Left lobe of liver (tissue), 2 donors: ENCODE results near the gene VAT1. TPM values are rescaled to one million over a fixed set of nuclear protein-coding genes. Genes with fewer than 3 reads are reported as not detected.
"Not testable (repeated sequence)": the region's sequence is repeated elsewhere in the genome, so short reads cannot be mapped to it uniquely, and the experiment has no call there.

ENCODE experiments used
- ATAC-seq: fragments of 200-7000 bp; cut with Tn5 transposase; one replicate; pipeline ENCODE4 v1.9.1; 2020; ENCODE audit warnings: mild to moderate bottlenecking, moderate library complexity
- DNase-seq: peaks from one replicate; pipeline ENCODE4 v3.0.0-alpha.2; 2020; ENCODE audit warnings: low spot score
- total RNA-seq: library from RNA; stranded (reverse); gene quantifications from one replicate; pipeline ENCODE4 v1.2.1, GENCODE V29; 2021
- donor health status: DM: no; HTN: no; CAD: no; lungs with moderate emphysema.
- donor health status: DM: no; HTN: yes; CAD: no.

VAT1 gene
- total RNA-seq = 41.5 TPM

GRCh38 chr17:43021741-43022512 lies at the start of gene VAT1:
TSS of gene VAT1 (minus strand) at chr17:43022385. CDS start at chr17:43022322, 63 bp downstream.
- peak; percentile 81 for DNase-seq
- peak; percentile 80 for ATAC-seq

- ATAC-seq (peak; percentile 45), DNase-seq (peak; percentile 52)
These were observed 48.7 kb upstream of the VAT1 start for GRCh38 chr17:43070872-43071271.

- DNase-seq = peak; percentile 50
- ATAC-seq = peak; percentile 67
These were observed 48.1 kb upstream of the VAT1 start for GRCh38 chr17:43070257-43070656.

- DNase-seq (no peak), ATAC-seq (peak; percentile 63)
These were observed 47.2 kb upstream of the VAT1 start for GRCh38 chr17:43069368-43069898.

- DNase-seq = peak; percentile 80
- peak; percentile 80 for ATAC-seq
These were observed 46.6 kb upstream of the VAT1 start for GRCh38 chr17:43068570-43069367.

GRCh38 chr17:43062984-43063638 lies 40.9 kb upstream of the VAT1 start:
- no peak for ATAC-seq
- no peak for DNase-seq

GRCh38 chr17:43056051-43056450 lies 33.9 kb upstream of the VAT1 start:
- no peak for DNase-seq

GRCh38 chr17:43053008-43053407 lies 30.8 kb upstream of the VAT1 start:
- ATAC-seq, DNase-seq: not testable (repeated sequence)

More at GRCh38 chr17:43056051-43056450, 33.9 kb upstream of the VAT1 start:
- no peak for ATAC-seq

GRCh38 chr17:43051969-43052368 lies 29.8 kb upstream of the VAT1 start:
- DNase-seq (no peak), ATAC-seq (no peak)

GRCh38 chr17:43044024-43044423 lies 21.8 kb upstream of the VAT1 start:
- no peak for ATAC-seq
- no peak for DNase-seq

- no peak for DNase-seq
- ATAC-seq = no peak
These were observed 21.1 kb upstream of the VAT1 start for GRCh38 chr17:43043307-43043706.

GRCh38 chr17:43042025-43042628 lies 19.9 kb upstream of the VAT1 start:
- no peak for ATAC-seq
- DNase-seq = no peak

- DNase-seq (peak; percentile 75), ATAC-seq (peak; percentile 93)
These were observed 18.5 kb upstream of the VAT1 start for GRCh38 chr17:43040655-43041054.

GRCh38 chr17:43039646-43040045 lies 17.5 kb upstream of the VAT1 start:
- ATAC-seq (no peak), DNase-seq (no peak)

- ATAC-seq (no peak), DNase-seq (no peak)
These were observed 12.7 kb upstream of the VAT1 start for GRCh38 chr17:43034894-43035293.

GRCh38 chr17:43033948-43034881 lies 12.0 kb upstream of the VAT1 start:
- DNase-seq = no peak
- no peak for ATAC-seq

- ATAC-seq = no peak
- DNase-seq = no peak
These were observed 9.5 kb upstream of the VAT1 start for GRCh38 chr17:43031666-43032065.

GRCh38 chr17:43030137-43030767 lies 8.1 kb upstream of the VAT1 start:
- no peak for DNase-seq
- peak; percentile 34 for ATAC-seq

GRCh38 chr17:43028221-43028861 lies 6.2 kb upstream of the VAT1 start:
- DNase-seq = no peak
- ATAC-seq = no peak
